HL-60 (cell line): ENCODE results near the gene TPCN2.

Source experiments
- CTCF ChIP-seq: IDR thresholded peaks from one replicate; pipeline ENCODE4 v1.5.1; 2011; ENCODE audit warnings: low read length, control low read depth, inconsistent platforms; ENCODE audit not compliant: insufficient read depth
- GABPA ChIP-seq: IDR thresholded peaks from 2 replicates; pipeline ENCODE4 v1.6.1; 2012; ENCODE audit warnings: low read depth
- POLR2AphosphoS5 ChIP-seq: IDR thresholded peaks from 2 replicates; pipeline ENCODE4 v1.6.1; 2012; ENCODE audit warnings: low read depth
- REST ChIP-seq: IDR thresholded peaks from 2 replicates; pipeline ENCODE4 v1.6.1; 2012; ENCODE audit warnings: low read depth; ENCODE audit not compliant: insufficient replicate concordance
- SPI1 ChIP-seq: IDR thresholded peaks from 2 replicates; pipeline ENCODE4 v1.6.1; 2012; ENCODE audit warnings: low read depth, mild to moderate bottlenecking, borderline replicate concordance

GRCh38 chr11:69006816-69007215, 41.9 kb upstream of the TPCN2 start:
- TF ChIP-seq CTCF (no peak), REST (no peak), SPI1 (no peak), POLR2AphosphoS5 (no peak), GABPA (no peak)
